K562 (cell line): Measurements from ENCODE around the gene LCLAT1.

Experiments used
- ATF7 ChIP-seq: fragments of 450-650 bp; IDR thresholded peaks from 2 replicates; pipeline ENCODE4 v1.7.1; 2014; ENCODE audit warnings: mild to moderate bottlenecking, moderate library complexity
- CTCF ChIP-seq, 3 experiments: IDR thresholded peaks in 2 of 3; conservative IDR thresholded peaks in 1 of 3; 2 replicates each; pipeline ENCODE4 v1.5.1; 2011 to 2012; ENCODE audit warnings: low read length in 3 of 3, mild to moderate bottlenecking in 3 of 3, control low read depth in 2 of 3, improper control_type of control experiment in 1 of 3, inconsistent platforms in 1 of 3, low read depth in 1 of 3, mixed read lengths in 1 of 3, moderate library complexity in 1 of 3; ENCODE audit not compliant: insufficient read depth in 2 of 3
- EZH2 ChIP-seq: IDR thresholded peaks from 2 replicates; pipeline ENCODE4 v1.6.1; 2012; ENCODE audit warnings: low read depth, mild to moderate bottlenecking, inconsistent platforms, low read length, borderline replicate concordance
- HNRNPH1 ChIP-seq: fragments of 200-400 bp; formaldehyde crosslinking; optimal IDR thresholded peaks from 2 replicates; pipeline ENCODE3; 2017; ENCODE audit warnings: low read depth, mild to moderate bottlenecking, low read length, moderate library complexity
- IRF1 ChIP-seq: sonication (generic); formaldehyde crosslinking; IDR thresholded peaks from 2 replicates; pipeline ENCODE4 v1.8.0; 2022; ENCODE audit warnings: missing genetic modification reagents, mild to moderate bottlenecking, borderline replicate concordance
- MYBL2 ChIP-seq, 2 experiments: fragments of 450-650 bp in 1 of 2; sonication (generic) in 1 of 2; formaldehyde crosslinking in 1 of 2; IDR thresholded peaks; 2 replicates each; pipeline versions ENCODE4 v1.6.1 to v1.8.1; 2017 to 2022; ENCODE audit warnings: borderline replicate concordance in 1 of 2, inconsistent platforms in 1 of 2, low read depth in 1 of 2, mild to moderate bottlenecking in 1 of 2, missing genetic modification reagents in 1 of 2, moderate library complexity in 1 of 2
- NFYB ChIP-seq: IDR thresholded peaks from 2 replicates; pipeline ENCODE4 v1.6.1; 2011; ENCODE audit warnings: mild to moderate bottlenecking, moderate library complexity; ENCODE audit not compliant: insufficient read length; ENCODE audit errors: extremely low read depth
- POLR2AphosphoS5 ChIP-seq: IDR thresholded peaks from 2 replicates; pipeline ENCODE4 v1.6.1; 2011; ENCODE audit warnings: mild to moderate bottlenecking, low read depth, low read length, moderate library complexity; ENCODE audit not compliant: control insufficient read depth, insufficient read depth
- RFX5 ChIP-seq: IDR thresholded peaks from 2 replicates; pipeline ENCODE4 v1.6.1; 2011; ENCODE audit warnings: low read depth, mild to moderate bottlenecking, improper control_type of control experiment, low read length
- SAFB ChIP-seq: fragments of 200-400 bp; formaldehyde crosslinking; IDR thresholded peaks from 2 replicates; pipeline ENCODE4 v1.6.1; 2017; ENCODE audit warnings: low read depth, low read length, borderline replicate concordance
- TEAD4 ChIP-seq, 2 experiments: sonication (generic) in 1 of 2; formaldehyde crosslinking in 1 of 2; IDR thresholded peaks; 2 replicates each; pipeline versions ENCODE4 v1.6.1 to v1.8.0; 2012 to 2022; ENCODE audit warnings: borderline replicate concordance in 1 of 2, inconsistent platforms in 1 of 2, low read length in 1 of 2, mild to moderate bottlenecking in 1 of 2, missing genetic modification reagents in 1 of 2
- ZBTB40 ChIP-seq, 2 experiments: fragments of 450-650 bp in 1 of 2; sonication (generic) in 1 of 2; formaldehyde crosslinking in 1 of 2; IDR thresholded peaks; 2 replicates each; pipeline versions ENCODE4 v1.7.1 to v1.9.0; 2016 to 2022; ENCODE audit warnings: inconsistent platforms in 1 of 2, mild to moderate bottlenecking in 1 of 2, missing genetic modification reagents in 1 of 2

GRCh38 chr2:30472326-30472725 is 25.3 kb downstream of the LCLAT1 start:
- TF ChIP-seq TEAD4 (IDR thresholded peaks at IDR 0.05; ENCODE audit: low read length) (no peak), TEAD4 (CRISPR knock-in tag; IDR thresholded peaks at IDR 0.05; ENCODE audit: borderline replicate concordance) (no peak), NFYB (no peak), MYBL2 (IDR thresholded peaks at IDR 0.05; ENCODE audit: low read depth) (no peak), MYBL2 (CRISPR knock-in tag; IDR thresholded peaks at IDR 0.05; ENCODE audit: borderline replicate concordance) (no peak), HNRNPH1 (no peak), CTCF (IDR thresholded peaks at IDR 0.05 in 2 of 3, conservative IDR thresholded peaks at IDR 0.05 in 1 of 3; ENCODE audit: insufficient read depth in 2 of 3, low read depth in 1 of 3, low read length in 3 of 3) (no peak; a peak in 1 of 6 replicates), SAFB (no peak), IRF1 (CRISPR knock-in tag) (no peak), RFX5 (no peak), POLR2AphosphoS5 (no peak), EZH2 (no peak), ATF7 (no peak), ZBTB40 (IDR thresholded peaks at IDR 0.05) (no peak), ZBTB40 (CRISPR knock-in tag; IDR thresholded peaks at IDR 0.05) (no peak)
